GM18517 (cell line): Measurements from ENCODE around the gene ESX1.
"Not testable (repeated sequence)": the region's sequence is repeated elsewhere in the genome, so short reads cannot be mapped to it uniquely, and the experiment has no call there.

Experiments
- ATAC-seq: cut with Tn5 transposase; IDR thresholded peaks from one replicate; pipeline ENCODE4 v1.9.1; 2021; ENCODE audit warnings: mild to moderate bottlenecking, moderate library complexity; ENCODE audit not compliant: unreplicated experiment

Gene ESX1

DNA sequence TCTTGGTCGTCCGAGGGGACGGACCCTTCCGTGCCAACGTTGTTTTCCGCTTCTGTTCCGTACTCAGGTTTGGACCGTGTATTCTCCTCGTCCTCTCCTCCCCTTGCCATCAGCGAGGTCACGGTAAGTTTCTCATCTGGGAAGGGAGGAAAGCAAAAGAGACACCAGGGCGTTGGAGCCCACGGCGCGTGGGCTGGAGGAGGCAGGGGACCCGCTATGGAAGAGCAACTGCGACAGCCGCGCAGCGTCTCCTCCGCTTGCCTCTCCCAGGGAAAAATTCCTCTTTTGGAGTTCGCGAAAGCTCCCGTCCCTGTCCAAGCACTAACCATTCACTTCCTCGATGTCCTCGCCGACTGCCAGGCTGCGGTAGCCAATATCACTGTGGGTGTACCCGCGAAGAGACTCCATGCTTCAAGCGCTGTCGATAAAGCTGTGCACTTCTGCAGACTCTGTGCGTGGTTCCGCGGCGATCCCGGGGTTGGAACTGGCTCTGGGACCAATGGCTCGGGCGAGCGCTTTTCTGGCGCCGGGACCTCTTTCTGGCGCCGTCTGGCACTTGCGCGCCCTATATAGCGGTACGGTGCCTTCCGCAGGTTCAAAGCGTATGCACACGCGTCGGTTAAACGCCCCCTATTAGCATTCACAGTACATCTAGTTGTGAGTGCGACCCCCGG, at the start of gene ESX1:
ESX1 (minus strand) TSS at position 492 of the 674 bp plus-strand sequence; CDS start at position 408, 84 bp downstream.
- ATAC-seq: no peak

DNA sequence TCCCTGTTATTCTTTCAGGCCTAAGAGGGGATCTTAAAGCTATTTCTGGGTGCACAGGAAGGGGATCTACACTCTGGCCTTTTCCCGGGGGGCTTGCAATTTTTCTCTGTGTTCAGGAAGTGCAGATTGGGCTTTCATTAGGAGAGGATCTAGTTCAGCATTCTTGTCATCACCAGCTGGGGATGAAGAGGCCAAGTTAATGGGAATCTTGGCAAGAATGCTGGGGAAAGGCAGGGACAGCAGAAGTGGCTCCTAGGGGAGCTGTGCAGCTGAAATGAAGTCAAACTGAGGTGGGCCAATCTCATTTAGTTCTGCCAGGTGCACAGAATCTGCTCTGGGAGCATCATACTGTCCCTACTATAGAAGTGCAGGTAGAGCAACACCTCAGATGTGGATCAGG, 40.9 kb upstream of the ESX1 start:
- ATAC-seq: no peak

DNA sequence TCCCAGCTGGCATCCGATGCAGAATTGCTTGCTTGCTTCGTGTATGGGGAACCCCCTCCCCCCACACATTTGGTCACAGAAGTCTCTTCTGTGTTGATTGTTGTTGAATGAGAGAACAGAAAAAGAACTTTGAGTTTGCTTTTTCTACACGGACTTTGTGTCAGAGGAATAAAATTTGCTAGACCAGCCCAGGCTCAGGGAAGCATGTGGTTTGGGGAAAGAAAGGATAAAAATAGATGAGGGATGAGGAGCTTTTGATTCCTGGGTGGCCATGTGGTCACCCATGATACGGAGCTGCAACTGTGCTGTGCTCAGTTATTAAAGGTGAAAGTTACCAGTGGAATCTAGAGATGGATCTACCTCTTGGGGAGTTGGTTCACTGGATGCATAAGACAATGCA, 34.2 kb upstream of the ESX1 start:
- no peak for ATAC-seq

DNA sequence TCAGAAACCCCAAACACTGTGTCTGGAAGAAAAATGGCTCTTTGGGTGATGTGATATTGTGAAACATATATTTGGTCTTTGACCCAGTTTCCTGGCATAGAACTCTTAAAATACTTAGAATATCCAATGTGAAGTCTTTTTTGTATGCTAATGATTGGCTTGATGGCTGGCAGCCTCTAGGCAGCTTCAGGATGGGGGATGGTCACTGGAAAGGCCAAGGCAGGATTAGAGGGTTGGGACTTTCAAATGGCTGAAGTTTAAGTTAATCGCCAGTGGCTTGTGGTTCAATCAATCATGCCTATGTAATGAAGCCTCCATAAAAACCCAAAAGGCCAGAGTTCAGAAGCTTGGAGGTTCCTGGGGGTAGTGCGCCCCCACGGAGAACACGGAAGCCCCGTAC, 33.5 kb upstream of the ESX1 start:
- no peak for ATAC-seq

DNA sequence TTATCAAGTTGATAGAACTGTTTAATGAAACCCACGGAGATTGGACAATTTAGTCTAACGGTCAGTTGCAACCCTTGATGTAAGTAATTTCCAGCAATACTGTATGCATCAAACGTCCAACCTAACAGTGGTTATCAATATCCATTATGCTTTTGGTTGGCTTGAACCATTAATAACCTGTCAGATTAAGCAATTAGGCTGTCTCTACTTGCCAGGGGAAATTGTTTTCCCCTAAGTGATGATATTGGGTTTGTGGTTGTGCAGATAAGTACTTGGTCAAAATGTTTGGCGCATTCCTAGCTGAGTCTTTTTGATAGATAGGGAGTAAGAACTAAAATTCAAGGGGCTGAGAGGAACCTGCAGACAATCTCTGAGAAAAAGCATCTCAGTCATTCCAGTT, 30.5 kb upstream of the ESX1 start:
- no peak for ATAC-seq

DNA sequence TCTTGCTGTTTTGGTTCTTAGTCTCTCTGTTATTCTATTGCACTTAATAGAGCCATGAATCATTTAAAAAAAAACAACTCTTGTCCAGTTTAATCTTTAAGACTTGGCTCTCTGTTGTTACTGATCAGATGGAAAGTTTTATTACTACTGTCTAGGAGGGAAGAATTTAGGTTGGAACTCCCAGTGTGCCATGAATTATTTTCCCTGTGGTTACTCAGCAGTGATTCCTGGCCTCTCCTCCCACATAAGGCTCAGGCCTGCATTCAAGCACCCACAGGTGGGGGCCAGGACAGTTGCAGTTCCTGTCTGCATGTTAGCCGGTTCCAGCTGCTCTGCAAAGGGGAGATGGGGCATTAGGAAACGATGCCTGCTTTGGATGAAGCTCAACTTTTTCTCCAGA, 29.8 kb upstream of the ESX1 start:
- ATAC-seq: no peak

DNA sequence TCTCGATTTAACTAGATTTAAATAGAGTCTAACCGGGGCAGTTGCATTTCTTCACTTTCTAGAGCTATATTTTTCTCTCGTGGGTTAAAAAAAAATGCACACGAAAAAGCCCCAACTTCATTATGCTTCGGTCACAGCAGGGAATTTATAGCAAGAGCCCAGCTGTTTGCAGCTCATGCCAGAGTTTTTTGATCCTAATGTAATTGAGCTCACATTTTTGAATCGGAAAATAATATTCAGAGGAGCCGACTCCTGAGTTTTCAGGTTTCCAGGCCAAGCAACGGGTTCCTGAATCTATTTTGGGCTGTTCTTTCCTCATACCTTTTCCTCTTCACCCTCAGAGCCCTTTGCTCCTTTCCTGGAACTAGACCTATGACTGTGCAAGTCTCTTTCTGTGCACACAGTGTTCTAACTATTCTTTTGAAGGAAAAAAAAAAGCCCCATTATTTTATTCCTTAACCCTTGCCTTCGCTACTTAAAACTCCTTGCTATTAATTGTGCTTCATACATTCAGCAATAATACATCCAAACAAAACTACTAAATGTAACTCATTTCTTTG, 27.5 kb upstream of the ESX1 start:
- ATAC-seq: no peak

DNA sequence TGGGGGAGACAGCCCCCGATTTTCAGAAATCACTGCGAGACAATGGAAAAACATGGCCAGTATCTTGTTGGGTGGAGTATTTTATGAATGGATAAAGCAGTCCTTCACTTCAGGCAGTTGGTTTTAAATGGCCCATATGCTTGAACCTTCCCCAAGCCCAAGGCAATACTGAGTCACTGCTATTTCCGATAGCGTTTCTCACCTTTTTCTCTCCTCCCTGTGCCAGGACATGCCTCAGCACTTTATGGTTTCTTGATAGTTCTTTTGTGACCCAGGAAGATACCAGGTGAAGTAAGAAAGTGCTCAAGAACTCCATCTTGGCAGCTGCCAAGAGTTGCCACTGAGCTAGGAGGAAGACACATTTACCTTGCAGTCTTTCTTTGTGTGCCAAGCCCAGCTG, 26.8 kb upstream of the ESX1 start:
- no peak for ATAC-seq

DNA sequence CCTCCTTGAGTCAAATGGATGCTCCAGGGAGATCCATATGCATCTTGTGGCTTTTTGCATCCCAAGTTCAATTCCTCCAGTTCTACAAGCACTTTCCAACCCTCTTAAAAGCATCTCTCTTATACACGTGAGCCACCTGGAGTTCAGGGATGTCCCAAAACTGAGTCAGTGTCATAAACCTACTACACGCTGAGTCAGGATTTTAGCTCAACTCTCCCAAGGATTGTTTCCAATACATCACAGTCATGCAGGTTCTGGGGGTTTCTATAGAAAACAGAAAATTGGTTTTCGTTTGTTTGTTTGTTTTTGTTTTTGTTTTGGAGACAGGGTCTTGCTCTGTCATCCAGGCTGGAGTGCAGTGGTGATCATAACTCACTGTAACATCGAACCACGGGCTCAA, 25.9 kb upstream of the ESX1 start:
- no peak for ATAC-seq

DNA sequence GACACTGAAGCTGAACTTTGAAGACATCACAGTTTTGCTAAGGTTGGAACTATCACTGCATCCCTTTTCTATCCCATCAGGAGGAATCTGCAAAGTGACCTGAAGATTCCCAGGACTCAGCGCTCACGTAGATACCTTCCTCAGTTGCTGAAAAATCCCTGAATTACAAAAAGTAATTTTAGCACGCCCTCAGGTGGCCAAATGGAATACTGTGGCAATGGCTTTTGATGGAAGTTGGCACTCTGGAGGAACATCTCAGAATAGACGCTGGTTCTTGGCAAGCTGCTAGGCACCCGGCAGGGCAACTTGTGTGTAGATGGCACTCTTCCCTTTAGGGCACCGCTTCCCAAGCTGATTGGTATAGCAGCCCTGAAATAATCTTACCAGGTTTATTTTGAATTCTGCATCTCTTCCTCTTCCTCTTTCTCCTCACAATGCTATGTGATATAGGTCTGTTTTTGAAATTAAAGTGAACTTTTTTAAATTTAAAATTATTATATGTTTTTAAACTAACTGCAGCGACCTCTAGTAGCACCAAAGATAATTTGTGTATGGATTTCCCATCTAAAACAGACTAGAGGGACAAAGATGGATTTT, 16.3 kb upstream of the ESX1 start:
- no peak for ATAC-seq

DNA sequence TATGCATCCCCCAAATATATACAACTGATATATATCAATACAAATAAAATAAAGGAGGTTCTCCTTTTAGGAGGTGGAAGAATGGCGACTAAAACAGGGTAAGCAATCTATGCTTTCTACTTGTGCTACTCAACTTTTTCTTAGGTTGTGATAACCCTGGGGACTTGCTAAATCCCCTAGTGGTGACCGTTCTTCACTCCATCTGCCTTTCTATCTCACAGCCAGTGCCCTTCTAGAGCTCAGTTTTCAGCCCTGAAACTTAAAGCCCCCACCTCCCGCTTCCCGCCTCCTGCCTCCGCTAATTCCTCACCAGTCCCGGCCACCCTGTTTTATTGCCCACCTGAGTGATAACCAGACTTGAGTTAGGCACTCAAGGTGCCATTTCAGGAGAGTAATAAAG, 15.5 kb upstream of the ESX1 start:
- no peak for ATAC-seq

DNA sequence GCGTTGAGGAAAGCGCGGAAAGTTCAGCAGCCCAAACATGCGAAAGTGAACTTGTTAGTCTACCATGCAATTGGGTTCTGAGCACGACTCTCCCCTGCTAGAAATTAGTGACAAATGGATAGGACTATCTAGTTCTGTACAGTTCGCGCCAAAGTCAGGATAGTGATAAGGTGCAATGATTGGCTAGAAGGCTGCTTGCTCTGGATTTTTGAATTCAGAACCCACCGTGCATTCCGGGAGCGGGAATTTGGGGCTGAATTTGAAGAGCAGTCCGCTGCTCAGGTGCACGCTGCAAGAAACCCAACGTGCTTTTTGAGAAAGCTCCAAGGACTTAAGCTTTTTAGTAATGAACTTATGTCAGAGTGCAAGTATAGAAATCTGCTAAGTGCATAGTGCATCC, 732 bp upstream of the ESX1 start:
- no peak for ATAC-seq

DNA sequence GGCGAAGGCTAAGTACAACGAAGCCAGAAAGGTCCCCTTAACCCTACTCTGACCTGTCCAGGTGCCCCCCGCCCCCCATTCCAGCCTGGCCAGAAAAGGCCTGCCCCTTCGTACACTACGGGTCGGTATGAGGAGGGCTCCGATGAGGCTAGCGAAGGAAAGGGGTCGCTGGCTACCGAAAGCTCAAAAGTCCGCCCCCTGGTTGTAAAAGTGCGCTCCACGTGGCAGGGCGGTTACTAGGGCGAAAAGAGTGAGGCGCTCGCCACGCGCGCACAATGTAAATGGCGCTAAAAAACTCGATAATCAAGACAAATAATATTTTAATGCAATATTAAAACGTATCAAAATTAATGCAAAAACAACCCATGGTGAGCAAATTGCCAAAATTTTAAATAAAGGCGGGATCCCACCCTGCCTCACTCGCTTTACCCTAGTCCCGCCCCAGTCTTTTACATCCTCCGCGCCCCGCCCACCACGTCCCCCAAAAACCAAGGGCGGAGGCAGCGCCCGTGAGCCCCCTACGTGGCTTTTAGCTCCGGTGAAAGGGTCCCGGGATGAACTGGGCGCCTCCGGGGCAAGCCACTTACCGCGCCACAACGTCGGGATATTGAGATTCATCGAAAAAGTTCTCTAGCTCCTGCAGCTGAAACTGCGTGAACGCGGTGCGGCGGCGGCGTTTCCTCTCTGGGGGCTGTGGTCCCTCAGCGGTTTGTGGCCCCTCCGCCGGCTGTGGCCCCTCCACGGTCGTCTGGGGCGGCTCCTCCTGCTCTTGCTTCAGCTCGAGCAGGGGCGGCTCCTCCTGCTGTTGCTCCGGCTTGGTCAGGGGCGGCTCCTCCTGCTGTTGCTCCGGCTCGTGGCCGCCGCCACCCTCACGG, 929 bp downstream of the ESX1 start:
- ATAC-seq: no peak

DNA sequence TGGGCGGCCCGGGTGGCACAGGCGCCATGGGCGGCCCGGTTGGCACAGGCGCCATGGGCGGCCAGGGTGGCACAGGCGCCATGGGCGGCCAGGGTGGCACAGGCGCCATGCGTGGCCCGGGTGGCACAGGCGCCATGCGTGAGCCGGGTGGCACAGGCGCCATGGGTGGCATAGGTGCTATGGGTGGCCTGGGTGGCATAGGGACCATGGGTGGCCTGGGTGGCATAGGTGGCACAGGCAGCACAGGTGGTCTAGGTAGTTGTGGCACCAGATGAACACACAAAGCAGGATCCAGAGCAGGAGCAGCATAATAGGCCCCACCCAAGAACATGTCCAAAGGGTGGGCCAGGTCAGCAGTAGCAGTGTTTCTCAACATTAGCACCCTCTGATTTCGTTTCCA, 4.3 kb downstream of the ESX1 start:
- ATAC-seq: no peak

DNA sequence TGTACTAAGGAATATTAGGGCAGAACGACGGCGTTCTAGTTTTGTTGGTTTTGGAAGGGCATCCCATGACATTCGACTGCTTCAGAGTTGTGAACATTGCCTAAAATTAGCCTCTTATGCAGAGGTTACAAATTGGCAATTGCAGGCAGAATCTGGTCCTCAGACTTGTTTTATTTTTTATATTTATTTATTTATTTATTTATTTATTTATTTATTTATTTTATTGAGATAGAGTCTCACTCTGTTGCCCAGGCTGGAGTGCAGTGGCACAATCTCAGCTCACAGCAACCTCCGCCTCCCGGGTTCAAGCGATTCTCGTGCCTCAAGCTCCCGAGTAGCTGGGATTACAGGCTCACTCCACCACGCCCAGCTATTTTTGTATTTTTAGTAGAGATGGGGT, 24.7 kb downstream of the ESX1 start:
- ATAC-seq: not testable (repeated sequence)

DNA sequence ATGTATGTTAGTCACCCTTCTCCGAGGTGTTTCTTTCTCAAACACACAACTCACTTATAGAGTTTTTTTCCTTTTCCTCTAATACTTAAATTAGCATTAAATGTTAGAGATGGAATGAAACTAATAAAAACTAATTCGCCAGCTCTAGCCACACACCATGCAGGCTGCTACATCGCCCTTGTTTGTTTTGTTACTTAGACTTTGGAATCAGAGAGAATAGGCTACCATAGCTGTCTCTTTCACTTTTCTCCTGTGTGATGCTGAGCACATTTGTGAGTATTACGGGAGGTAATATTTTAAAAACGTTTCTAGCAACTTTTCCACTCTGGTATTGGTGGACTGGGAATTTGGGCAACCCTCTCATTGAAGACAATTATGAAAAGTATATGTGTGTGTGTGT, 43.5 kb downstream of the ESX1 start:
- ATAC-seq: no peak

DNA sequence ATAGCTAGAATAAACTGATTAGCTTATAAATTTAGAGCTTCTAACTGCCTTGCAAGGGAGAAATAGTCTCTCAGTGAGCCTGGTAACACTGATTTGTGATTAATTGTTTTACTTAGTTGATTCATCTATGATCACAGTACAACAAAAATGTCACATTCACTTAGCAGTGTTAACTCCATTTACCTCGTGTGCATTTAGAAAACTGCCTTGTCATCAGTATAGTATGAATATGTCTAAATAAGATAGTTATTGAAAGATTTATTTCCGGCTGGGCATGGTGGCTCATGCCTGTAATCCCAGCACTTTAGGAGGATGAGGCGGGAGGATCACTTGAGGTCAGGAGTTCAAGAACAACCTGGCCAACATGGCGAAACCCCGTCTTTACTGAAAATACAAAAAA, 49.2 kb downstream of the ESX1 start:
- ATAC-seq: no peak
